ENCODE measurements around the gene MUC4.

DNA sequence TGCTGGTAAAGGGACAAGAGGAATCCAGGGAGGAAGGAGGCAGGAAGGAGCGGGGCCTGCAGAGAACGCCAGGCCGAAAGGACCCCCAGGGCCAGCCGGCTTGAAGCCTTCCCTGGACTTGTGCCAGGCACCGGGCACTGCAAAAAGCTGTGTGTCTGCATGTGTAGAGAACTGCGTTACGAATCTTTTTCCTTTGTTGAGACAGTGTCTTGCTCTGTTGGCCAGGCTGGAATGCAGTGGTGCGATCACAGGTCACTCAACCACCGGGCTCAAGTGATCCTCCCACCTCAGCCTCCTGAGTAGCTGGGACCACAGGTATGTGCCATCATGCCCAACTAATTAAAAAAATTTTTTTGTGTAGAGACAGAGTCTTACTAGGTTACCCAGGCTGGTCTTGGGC, 17.0 kb upstream of the MUC4 start:
- TF ChIP-seq, protein P1, sequence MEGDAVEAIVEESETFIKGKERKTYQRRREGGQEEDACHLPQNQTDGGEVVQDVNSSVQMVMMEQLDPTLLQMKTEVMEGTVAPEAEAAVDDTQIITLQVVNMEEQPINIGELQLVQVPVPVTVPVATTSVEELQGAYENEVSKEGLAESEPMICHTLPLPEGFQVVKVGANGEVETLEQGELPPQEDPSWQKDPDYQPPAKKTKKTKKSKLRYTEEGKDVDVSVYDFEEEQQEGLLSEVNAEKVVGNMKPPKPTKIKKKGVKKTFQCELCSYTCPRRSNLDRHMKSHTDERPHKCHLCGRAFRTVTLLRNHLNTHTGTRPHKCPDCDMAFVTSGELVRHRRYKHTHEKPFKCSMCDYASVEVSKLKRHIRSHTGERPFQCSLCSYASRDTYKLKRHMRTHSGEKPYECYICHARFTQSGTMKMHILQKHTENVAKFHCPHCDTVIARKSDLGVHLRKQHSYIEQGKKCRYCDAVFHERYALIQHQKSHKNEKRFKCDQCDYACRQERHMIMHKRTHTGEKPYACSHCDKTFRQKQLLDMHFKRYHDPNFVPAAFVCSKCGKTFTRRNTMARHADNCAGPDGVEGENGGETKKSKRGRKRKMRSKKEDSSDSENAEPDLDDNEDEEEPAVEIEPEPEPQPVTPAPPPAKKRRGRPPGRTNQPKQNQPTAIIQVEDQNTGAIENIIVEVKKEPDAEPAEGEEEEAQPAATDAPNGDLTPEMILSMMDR (conservative IDR thresholded peaks at IDR 0.05; ENCODE audit: low read depth in 2 of 2): no peak
- TF ChIP-seq POLR2AphosphoS5 (IDR thresholded peaks at IDR 0.05; ENCODE audit: low read depth): no peak
- TF ChIP-seq JUNB (IDR thresholded peaks at IDR 0.05; ENCODE audit: unreplicated experiment): no peak
- no peak for TF ChIP-seq EZH2phosphoT487 (IDR thresholded peaks at IDR 0.05; ENCODE audit: unreplicated experiment)
- no peak for TF ChIP-seq CREB1 (CRISPR knock-in tag; IDR thresholded peaks at IDR 0.05; ENCODE audit: low read depth)
- TF ChIP-seq, protein P2, sequence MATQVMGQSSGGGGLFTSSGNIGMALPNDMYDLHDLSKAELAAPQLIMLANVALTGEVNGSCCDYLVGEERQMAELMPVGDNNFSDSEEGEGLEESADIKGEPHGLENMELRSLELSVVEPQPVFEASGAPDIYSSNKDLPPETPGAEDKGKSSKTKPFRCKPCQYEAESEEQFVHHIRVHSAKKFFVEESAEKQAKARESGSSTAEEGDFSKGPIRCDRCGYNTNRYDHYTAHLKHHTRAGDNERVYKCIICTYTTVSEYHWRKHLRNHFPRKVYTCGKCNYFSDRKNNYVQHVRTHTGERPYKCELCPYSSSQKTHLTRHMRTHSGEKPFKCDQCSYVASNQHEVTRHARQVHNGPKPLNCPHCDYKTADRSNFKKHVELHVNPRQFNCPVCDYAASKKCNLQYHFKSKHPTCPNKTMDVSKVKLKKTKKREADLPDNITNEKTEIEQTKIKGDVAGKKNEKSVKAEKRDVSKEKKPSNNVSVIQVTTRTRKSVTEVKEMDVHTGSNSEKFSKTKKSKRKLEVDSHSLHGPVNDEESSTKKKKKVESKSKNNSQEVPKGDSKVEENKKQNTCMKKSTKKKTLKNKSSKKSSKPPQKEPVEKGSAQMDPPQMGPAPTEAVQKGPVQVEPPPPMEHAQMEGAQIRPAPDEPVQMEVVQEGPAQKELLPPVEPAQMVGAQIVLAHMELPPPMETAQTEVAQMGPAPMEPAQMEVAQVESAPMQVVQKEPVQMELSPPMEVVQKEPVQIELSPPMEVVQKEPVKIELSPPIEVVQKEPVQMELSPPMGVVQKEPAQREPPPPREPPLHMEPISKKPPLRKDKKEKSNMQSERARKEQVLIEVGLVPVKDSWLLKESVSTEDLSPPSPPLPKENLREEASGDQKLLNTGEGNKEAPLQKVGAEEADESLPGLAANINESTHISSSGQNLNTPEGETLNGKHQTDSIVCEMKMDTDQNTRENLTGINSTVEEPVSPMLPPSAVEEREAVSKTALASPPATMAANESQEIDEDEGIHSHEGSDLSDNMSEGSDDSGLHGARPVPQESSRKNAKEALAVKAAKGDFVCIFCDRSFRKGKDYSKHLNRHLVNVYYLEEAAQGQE (IDR thresholded peaks at IDR 0.05; ENCODE audit: unreplicated experiment): no peak
- TF ChIP-seq EZH2 (IDR thresholded peaks at IDR 0.05; ENCODE audit: low read depth, unreplicated experiment): no peak
- TF ChIP-seq, protein P3, sequence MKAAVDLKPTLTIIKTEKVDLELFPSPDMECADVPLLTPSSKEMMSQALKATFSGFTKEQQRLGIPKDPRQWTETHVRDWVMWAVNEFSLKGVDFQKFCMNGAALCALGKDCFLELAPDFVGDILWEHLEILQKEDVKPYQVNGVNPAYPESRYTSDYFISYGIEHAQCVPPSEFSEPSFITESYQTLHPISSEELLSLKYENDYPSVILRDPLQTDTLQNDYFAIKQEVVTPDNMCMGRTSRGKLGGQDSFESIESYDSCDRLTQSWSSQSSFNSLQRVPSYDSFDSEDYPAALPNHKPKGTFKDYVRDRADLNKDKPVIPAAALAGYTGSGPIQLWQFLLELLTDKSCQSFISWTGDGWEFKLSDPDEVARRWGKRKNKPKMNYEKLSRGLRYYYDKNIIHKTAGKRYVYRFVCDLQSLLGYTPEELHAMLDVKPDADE (IDR thresholded peaks at IDR 0.05): no peak
- TF ChIP-seq ZNF114 (CRISPR knock-in tag; IDR thresholded peaks at IDR 0.05): no peak
- TF ChIP-seq NANOG (IDR thresholded peaks at IDR 0.05; ENCODE audit: borderline replicate concordance): no peak
- TF ChIP-seq, protein P4, sequence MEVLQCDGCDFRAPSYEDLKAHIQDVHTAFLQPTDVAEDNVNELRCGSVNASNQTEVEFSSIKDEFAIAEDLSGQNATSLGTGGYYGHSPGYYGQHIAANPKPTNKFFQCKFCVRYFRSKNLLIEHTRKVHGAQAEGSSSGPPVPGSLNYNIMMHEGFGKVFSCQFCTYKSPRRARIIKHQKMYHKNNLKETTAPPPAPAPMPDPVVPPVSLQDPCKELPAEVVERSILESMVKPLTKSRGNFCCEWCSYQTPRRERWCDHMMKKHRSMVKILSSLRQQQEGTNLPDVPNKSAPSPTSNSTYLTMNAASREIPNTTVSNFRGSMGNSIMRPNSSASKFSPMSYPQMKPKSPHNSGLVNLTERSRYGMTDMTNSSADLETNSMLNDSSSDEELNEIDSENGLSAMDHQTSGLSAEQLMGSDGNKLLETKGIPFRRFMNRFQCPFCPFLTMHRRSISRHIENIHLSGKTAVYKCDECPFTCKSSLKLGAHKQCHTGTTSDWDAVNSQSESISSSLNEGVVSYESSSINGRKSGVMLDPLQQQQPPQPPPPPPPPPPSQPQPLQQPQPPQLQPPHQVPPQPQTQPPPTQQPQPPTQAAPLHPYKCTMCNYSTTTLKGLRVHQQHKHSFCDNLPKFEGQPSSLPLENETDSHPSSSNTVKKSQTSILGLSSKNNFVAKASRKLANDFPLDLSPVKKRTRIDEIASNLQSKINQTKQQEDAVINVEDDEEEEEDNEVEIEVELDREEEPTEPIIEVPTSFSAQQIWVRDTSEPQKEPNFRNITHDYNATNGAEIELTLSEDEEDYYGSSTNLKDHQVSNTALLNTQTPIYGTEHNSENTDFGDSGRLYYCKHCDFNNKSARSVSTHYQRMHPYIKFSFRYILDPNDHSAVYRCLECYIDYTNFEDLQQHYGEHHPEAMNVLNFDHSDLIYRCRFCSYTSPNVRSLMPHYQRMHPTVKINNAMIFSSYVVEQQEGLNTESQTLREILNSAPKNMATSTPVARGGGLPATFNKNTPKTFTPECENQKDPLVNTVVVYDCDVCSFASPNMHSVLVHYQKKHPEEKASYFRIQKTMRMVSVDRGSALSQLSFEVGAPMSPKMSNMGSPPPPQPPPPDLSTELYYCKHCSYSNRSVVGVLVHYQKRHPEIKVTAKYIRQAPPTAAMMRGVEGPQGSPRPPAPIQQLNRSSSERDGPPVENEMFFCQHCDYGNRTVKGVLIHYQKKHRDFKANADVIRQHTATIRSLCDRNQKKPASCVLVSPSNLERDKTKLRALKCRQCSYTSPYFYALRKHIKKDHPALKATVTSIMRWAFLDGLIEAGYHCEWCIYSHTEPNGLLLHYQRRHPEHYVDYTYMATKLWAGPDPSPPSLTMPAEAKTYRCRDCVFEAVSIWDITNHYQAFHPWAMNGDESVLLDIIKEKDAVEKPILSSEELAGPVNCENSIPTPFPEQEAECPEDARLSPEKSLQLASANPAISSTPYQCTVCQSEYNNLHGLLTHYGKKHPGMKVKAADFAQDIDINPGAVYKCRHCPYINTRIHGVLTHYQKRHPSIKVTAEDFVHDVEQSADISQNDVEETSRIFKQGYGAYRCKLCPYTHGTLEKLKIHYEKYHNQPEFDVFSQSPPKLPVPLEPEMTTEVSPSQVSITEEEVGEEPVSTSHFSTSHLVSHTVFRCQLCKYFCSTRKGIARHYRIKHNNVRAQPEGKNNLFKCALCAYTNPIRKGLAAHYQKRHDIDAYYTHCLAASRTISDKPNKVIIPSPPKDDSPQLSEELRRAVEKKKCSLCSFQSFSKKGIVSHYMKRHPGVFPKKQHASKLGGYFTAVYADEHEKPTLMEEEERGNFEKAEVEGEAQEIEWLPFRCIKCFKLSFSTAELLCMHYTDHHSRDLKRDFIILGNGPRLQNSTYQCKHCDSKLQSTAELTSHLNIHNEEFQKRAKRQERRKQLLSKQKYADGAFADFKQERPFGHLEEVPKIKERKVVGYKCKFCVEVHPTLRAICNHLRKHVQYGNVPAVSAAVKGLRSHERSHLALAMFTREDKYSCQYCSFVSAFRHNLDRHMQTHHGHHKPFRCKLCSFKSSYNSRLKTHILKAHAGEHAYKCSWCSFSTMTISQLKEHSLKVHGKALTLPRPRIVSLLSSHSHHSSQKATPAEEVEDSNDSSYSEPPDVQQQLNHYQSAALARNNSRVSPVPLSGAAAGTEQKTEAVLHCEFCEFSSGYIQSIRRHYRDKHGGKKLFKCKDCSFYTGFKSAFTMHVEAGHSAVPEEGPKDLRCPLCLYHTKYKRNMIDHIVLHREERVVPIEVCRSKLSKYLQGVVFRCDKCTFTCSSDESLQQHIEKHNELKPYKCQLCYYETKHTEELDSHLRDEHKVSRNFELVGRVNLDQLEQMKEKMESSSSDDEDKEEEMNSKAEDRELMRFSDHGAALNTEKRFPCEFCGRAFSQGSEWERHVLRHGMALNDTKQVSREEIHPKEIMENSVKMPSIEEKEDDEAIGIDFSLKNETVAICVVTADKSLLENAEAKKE (CRISPR knock-in tag; IDR thresholded peaks at IDR 0.05): no peak
